ENCODE data around the gene ONECUT1.

DNA sequence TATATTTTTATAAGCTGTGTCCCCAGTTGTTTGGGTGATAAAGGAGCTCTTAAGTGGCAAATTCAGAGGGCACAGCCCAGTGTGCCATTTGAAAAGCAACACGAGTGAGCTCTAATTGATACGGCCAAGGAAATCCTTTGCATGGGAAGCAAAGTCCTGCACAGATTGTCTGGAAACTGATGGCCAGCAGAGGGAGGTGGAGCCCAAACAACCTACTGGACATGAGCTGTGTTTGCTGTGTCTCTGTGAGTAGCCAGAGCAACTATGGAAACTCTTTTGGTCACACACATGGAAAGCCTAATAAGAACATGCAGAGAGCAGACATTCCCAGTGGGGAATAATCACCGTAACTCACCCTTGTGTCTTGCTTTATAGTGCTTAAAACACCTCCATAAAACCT lies 24.4 kb downstream of the ONECUT1 start:
- no peak for TF ChIP-seq EZH2phosphoT487 (IDR thresholded peaks at IDR 0.05; ENCODE audit: borderline replicate concordance)
- TF ChIP-seq, protein P1, sequence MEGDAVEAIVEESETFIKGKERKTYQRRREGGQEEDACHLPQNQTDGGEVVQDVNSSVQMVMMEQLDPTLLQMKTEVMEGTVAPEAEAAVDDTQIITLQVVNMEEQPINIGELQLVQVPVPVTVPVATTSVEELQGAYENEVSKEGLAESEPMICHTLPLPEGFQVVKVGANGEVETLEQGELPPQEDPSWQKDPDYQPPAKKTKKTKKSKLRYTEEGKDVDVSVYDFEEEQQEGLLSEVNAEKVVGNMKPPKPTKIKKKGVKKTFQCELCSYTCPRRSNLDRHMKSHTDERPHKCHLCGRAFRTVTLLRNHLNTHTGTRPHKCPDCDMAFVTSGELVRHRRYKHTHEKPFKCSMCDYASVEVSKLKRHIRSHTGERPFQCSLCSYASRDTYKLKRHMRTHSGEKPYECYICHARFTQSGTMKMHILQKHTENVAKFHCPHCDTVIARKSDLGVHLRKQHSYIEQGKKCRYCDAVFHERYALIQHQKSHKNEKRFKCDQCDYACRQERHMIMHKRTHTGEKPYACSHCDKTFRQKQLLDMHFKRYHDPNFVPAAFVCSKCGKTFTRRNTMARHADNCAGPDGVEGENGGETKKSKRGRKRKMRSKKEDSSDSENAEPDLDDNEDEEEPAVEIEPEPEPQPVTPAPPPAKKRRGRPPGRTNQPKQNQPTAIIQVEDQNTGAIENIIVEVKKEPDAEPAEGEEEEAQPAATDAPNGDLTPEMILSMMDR (conservative IDR thresholded peaks at IDR 0.05; ENCODE audit: low read length), result peak; percentile 26; the same call in 1 of the 2 replicates

All from Loucy (cell line).